ENCODE results near the gene HNMT.

HNMT gene

GRCh38 chr2:138061961-138062360, 97.7 kb downstream of the HNMT start:
- DNase-seq, result no peak

- no peak for DNase-seq
These were observed 98.9 kb downstream of the HNMT start for GRCh38 chr2:138063181-138063580.

All from CD4-positive, alpha-beta T cell treated with Interleukin-12 subunit alpha and Interleukin-12 subunit beta, for 1 hour (primary cell).